SK-N-SH (cell line): ENCODE results near the gene FOXF2. TPM values are rescaled to one million over a fixed set of nuclear protein-coding genes. Genes with fewer than 3 reads are reported as not detected.

Experiments
- CTCF ChIA-PET: fragments of 300-600, 350-600 bp; formaldehyde crosslinking; extraction: SDS; loops from one replicate; lab custom pipeline; 2021; lab: Yijun Ruan, JAX
- POLR2A ChIA-PET: fragments of 350-600 bp; sonication (Branson Sonifier 250); formaldehyde crosslinking; extraction: SDS; loops from one replicate; lab custom pipeline; 2020; ENCODE audit warnings: antibody characterized with exemption, inconsistent platforms; lab: Yijun Ruan, JAX
- DNase-seq: peaks from one replicate; pipeline ENCODE4 v3.0.0; 2012
- H2AFZ ChIP-seq: fragments of 200-600 bp; sonication (generic); 2 replicates; pipeline ENCODE4 v1.8.1; 2016; ENCODE audit warnings: antibody characterized with exemption, mild to moderate bottlenecking, low read depth
- H3F3A ChIP-seq: fragments of 200-600 bp; sonication (generic); replicated peaks from 2 replicates; pipeline ENCODE3; 2016; ENCODE audit warnings: antibody characterized with exemption, mild to moderate bottlenecking; ENCODE audit not compliant: insufficient read depth
- H3K27ac ChIP-seq, 2 experiments: fragments of 200-500 bp in 1 of 2; fragments of 200-600 bp in 1 of 2; sonication (Bioruptor generic) in 1 of 2; sonication (generic), shearing (Covaris generic) in 1 of 2; 2 replicates each; pipeline versions ENCODE4 v1.5.1 to v1.6.1; 2014 to 2016; ENCODE audit warnings: low read depth in 2 of 2, inconsistent platforms in 1 of 2, low read length in 1 of 2, mild to moderate bottlenecking in 1 of 2, mixed read lengths in 1 of 2
- H3K27me3 ChIP-seq: fragments of 200-600 bp; sonication (generic), shearing (Covaris generic); 2 replicates; pipeline ENCODE4 v1.6.1; 2016; ENCODE audit warnings: mixed run types; ENCODE audit not compliant: insufficient read depth
- H3K36me3 ChIP-seq, 2 experiments: fragments of 200-500 bp in 1 of 2; fragments of 200-600 bp in 1 of 2; sonication (Bioruptor generic) in 1 of 2; sonication (generic) in 1 of 2; replicated peaks in 1 of 2; 2 replicates each; pipeline versions ENCODE3 to v1.5.1; 2014 to 2016; ENCODE audit warnings: low read length in 1 of 2, mild to moderate bottlenecking in 1 of 2; ENCODE audit not compliant: insufficient read depth in 2 of 2, control insufficient read depth in 1 of 2
- H3K4me1 ChIP-seq, 2 experiments: fragments of 200-500 bp in 1 of 2; fragments of 200-600 bp in 1 of 2; sonication (Bioruptor generic) in 1 of 2; sonication (generic), shearing (Covaris generic) in 1 of 2; 2 replicates each; pipeline versions ENCODE4 v1.5.1 to v1.6.1; 2014 to 2016; ENCODE audit warnings: low read depth in 1 of 2, low read length in 1 of 2, mixed run types in 1 of 2; ENCODE audit not compliant: insufficient read depth in 2 of 2, control insufficient read depth in 1 of 2
- H3K4me2 ChIP-seq: fragments of 200-600 bp; sonication (generic), shearing (Covaris generic); 2 replicates; pipeline ENCODE4 v1.6.1; 2017; ENCODE audit warnings: mixed run types
- H3K4me3 ChIP-seq, 2 experiments: fragments of 200-500 bp in 1 of 2; fragments of 200-600 bp in 1 of 2; sonication (Bioruptor generic) in 1 of 2; sonication (generic), shearing (Covaris generic) in 1 of 2; 2 replicates each; pipeline versions ENCODE4 v1.5.1 to v1.8.1; 2014 to 2016; ENCODE audit warnings: low read depth in 2 of 2, inconsistent platforms in 1 of 2, low read length in 1 of 2, mild to moderate bottlenecking in 1 of 2, mixed read lengths in 1 of 2, moderate library complexity in 1 of 2
- H3K79me2 ChIP-seq: fragments of 200-600 bp; sonication (generic); 2 replicates; pipeline ENCODE4 v1.8.1; 2017; ENCODE audit warnings: mild to moderate bottlenecking; ENCODE audit not compliant: insufficient read depth
- H3K9ac ChIP-seq: fragments of 200-600 bp; sonication (generic); 2 replicates; pipeline ENCODE4 v1.6.1; 2017; ENCODE audit warnings: mixed run types
- H3K9me2 ChIP-seq: fragments of 200-600 bp; sonication (generic); 2 replicates; pipeline ENCODE4 v1.6.1; 2017; ENCODE audit warnings: mixed run types
- H3K9me3 ChIP-seq: fragments of 200-600 bp; sonication (generic); 2 replicates; pipeline ENCODE4 v1.6.1; 2017; ENCODE audit warnings: mixed run types, mild to moderate bottlenecking, moderate library complexity
- H4K20me1 ChIP-seq: fragments of 200-600 bp; sonication (generic); 2 replicates; pipeline ENCODE4 v1.6.1; 2017; ENCODE audit warnings: mild to moderate bottlenecking, mixed run types; ENCODE audit not compliant: insufficient read depth
- GATA2 ChIP-seq: sonication (generic); formaldehyde crosslinking; IDR thresholded peaks from 2 replicates; pipeline ENCODE4 v1.5.0; 2020; ENCODE audit warnings: mild to moderate bottlenecking, missing genetic modification reagents
- IRF3 ChIP-seq: fragments of 150-350 bp; IDR thresholded peaks from 2 replicates; pipeline ENCODE4 v1.6.1; 2016; ENCODE audit warnings: mild to moderate bottlenecking, low read depth, low read length
- JUND ChIP-seq: IDR thresholded peaks from 2 replicates; pipeline ENCODE4 v1.4.0; 2012
- MEF2A ChIP-seq: IDR thresholded peaks from 2 replicates; pipeline ENCODE4 v1.4.0; 2012; ENCODE audit warnings: low read depth, borderline replicate concordance
- NFIC ChIP-seq: IDR thresholded peaks from 2 replicates; pipeline ENCODE4 v1.4.0; 2012; ENCODE audit warnings: borderline replicate concordance
- RAD21 ChIP-seq: IDR thresholded peaks from 2 replicates; pipeline ENCODE4 v1.6.1; 2012; ENCODE audit warnings: mild to moderate bottlenecking, low read length
- REST ChIP-seq: IDR thresholded peaks from 2 replicates; pipeline ENCODE4 v1.6.1; 2012; ENCODE audit warnings: mild to moderate bottlenecking, low read depth, low read length, moderate library complexity
- SIN3A ChIP-seq: IDR thresholded peaks from 2 replicates; pipeline ENCODE4 v1.6.1; 2012; ENCODE audit warnings: low read depth, mild to moderate bottlenecking, low read length, moderate library complexity, borderline replicate concordance
- TEAD4 ChIP-seq: IDR thresholded peaks from 2 replicates; pipeline ENCODE4 v1.4.0; 2012; ENCODE audit warnings: mild to moderate bottlenecking, borderline replicate concordance; ENCODE audit not compliant: insufficient read depth
- WGBS: methylation state at CpG from one replicate; pipeline ENCODE4 v1.1.6; 2017; ENCODE audit warnings: low lambda C conversion rate; 5-methylcytosine and 5-hydroxymethylcytosine counted together
- polyA plus RNA-seq, 3 experiments: library from polyadenylated mRNA; depleted of rRNA; stranded (reverse); fragments of >200 nt; gene quantifications; 2 replicates each; pipeline ENCODE4 v1.2.3, GENCODE V29; 2012

Gene FOXF2
- polyA plus RNA-seq, 1 of the 3 experiments (the other 2 are of a cell fraction): not detected

- POLR2A ChIA-PET: no interaction called here
- no peak overlapping the region for H3K4me3 ChIP-seq
- no peaks in the 10 kb centered on the region for H3F3A ChIP-seq
- CTCF ChIA-PET: interaction anchor here (1.2 to 1.4 kb wide), 2 partner anchors 25 to 41 kb away, joined by 3 read pairs; no protein-coding TSS in a partner anchor
- no peaks in the 10 kb centered on the region for H3K9me2 ChIP-seq
- H3K4me1 ChIP-seq: no peaks in the 10 kb centered on the region
- H3K79me2 ChIP-seq: no peaks in the 10 kb centered on the region
- no peak overlapping the region for H3K9ac ChIP-seq
- no peaks in the 10 kb centered on the region for H3K36me3 ChIP-seq
- H3K27ac ChIP-seq: no peak overlapping the region
- 0% methylated on average over 1 of the region's 1 CpG for WGBS
- no peak overlapping the region for H2AFZ ChIP-seq
- H4K20me1 ChIP-seq: no peaks in the 10 kb centered on the region
- TF ChIP-seq IRF3: no peak
- DNase-seq: no peak
- H3K27me3 ChIP-seq: peaks cover 60% of the 10 kb centered on the region
- H3K9me3 ChIP-seq: no peaks in the 10 kb centered on the region
- no peak overlapping the region for H3K4me2 ChIP-seq
Measured at GRCh38 chr6:1422290-1422689, 32.9 kb downstream of the FOXF2 start.

- DNase-seq: no peak
- POLR2A ChIA-PET: no interaction called here
- TF ChIP-seq MEF2A (no peak), JUND (no peak), GATA2 (CRISPR knock-in tag) (no peak), RAD21 (no peak), REST (no peak), NFIC (no peak), SIN3A (no peak), TEAD4 (no peak)
Measured at GRCh38 chr6:1423578-1423977, 34.2 kb downstream of the FOXF2 start.

More at GRCh38 chr6:1423578-1423977, 34.2 kb downstream of the FOXF2 start:
- Histone ChIP-seq H3K79me2 (no peaks in the 10 kb centered on the region), H4K20me1 (no peaks in the 10 kb centered on the region), H3K4me3 (no peak overlapping the region), H3K27me3 (peaks cover 49% of the 10 kb centered on the region; the same call in 1 of the 2 replicates), H3K4me1 (no peaks in the 10 kb centered on the region), H3K9me3 (no peaks in the 10 kb centered on the region), H3K9ac (no peak overlapping the region), H3F3A (no peaks in the 10 kb centered on the region), H3K4me2 (no peak overlapping the region), H3K27ac (no peak overlapping the region), H2AFZ (no peak overlapping the region), H3K36me3 (no peaks in the 10 kb centered on the region), H3K9me2 (no peaks in the 10 kb centered on the region)
- CTCF ChIA-PET: interaction anchor here (0.9 to 2.3 kb wide), 3 partner anchors 12 to 830 kb away, joined by 3 to 15 read pairs (median 12); no protein-coding TSS in a partner anchor
- 29% methylated on average over 7 of the region's 9 CpGs for WGBS
